CD4-positive, alpha-beta T cell treated with Interleukin-17A for 1 hour (primary cell): ENCODE results near the gene FOXP1.

Experiments used
- DNase-seq: peaks from one replicate; pipeline ENCODE4 v3.0.0-alpha.2; 2020

Gene FOXP1

DNA sequence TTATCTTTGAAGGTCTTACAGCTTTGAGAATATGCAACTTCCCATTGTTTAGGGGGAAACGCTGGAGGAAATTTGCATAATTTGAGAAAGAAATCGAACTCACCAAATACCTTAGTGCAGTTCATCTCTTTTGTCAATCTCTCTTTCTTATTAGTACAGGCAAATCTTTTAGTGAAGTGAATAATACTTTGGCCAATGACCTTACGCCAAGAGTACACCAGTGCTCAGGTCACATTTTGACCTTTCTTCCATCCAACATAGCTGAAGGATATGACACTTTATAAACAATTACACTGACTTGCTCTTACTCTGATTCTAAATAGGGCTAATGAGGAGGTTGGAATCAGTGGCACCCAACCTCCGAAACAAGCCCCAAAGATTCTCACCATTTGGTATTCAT, 494.8 kb downstream of the FOXP1 start:
- DNase-seq: no peak

DNA sequence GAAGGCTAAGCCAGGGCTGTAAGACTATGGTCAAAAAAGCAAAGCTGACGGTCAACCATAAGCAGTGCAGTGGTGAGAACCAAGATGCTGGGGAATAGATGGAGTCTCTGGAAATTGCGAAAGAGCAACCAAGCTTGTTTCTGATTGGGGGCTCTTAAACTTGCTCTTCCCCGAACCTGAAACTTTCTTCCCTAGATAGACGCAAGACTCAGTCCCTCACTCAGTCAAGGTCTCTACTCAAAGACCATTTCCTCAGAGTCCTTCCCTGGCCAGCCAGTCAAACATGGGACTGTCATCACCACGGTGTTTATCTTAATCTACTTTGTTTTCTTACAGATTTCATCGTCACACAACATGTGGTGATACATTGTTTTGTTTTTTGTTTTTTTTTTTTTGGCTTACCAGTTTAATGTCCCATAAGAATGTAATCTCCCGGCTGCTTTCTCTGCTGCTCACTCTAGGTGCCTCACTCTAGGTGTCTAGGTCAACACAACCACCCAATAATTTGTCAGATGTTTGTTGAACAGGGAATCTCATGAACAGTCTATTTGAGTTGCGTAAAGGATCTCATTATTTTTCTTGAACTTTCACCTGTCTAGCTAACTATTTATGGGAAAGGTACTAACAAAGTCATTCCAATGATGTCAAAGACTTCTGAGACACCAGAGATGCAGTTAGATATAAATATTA, 495.4 kb downstream of the FOXP1 start:
- DNase-seq: no peak

GRCh38 chr3:71087143-71088018, 496.1 kb downstream of the FOXP1 start:
- DNase-seq: peak; percentile 80

GRCh38 chr3:71086777-71087142, 496.8 kb downstream of the FOXP1 start:
- DNase-seq: no peak

DNA sequence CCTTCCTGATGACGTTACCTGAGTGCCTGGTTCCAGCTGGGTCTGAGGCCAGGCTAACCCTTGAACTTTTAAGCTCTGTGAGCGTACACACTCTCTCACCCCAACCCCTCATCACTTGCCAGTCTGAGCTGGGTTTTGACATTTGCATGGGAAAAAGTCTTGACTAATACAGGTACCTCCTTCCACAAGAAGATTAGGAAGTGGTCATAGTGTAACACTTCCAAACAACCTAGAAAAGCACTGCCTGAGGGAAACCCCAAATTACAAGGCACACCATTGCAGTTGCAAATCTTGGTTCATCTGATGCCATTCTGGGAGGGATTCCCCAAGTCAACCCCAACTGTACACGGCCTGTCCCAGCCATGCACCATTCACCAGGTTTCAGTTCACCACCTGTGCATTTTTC, 499.8 kb downstream of the FOXP1 start:
- DNase-seq: peak; percentile 39

GRCh38 chr3:71082833-71083232, 500.7 kb downstream of the FOXP1 start:
- no peak for DNase-seq

GRCh38 chr3:71080517-71081083, 502.9 kb downstream of the FOXP1 start:
- no peak for DNase-seq

- DNase-seq: no peak
Observed at GRCh38 chr3:71078723-71079525, 504.6 kb downstream of the FOXP1 start.

- DNase-seq: no peak
Observed at GRCh38 chr3:71078199-71078598, 505.3 kb downstream of the FOXP1 start.

GRCh38 chr3:71077070-71077469, 506.5 kb downstream of the FOXP1 start:
- DNase-seq: no peak

GRCh38 chr3:71076361-71077002, 507.0 kb downstream of the FOXP1 start:
- no peak for DNase-seq

- DNase-seq: no peak
Observed at GRCh38 chr3:71075494-71075893, 508.0 kb downstream of the FOXP1 start.

DNA sequence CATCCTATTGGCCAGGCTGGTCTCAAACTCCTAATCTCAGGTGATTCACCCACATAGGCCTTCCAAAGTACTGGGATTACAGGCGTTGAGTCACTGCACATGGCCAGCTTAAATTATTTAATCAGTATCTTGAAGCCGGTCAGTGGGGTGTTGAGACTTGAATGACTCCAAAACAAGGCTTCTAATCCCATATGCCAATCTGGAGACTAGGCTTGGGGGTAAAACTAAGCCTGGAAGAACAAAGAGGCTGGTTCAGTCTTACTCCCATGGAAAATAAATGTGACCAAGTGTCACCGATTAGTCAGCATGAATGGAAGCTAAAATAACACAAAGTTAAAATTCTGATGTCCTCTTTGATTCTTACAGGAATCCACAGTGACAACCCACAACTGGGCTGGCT, 509.1 kb downstream of the FOXP1 start:
- DNase-seq: no peak

GRCh38 chr3:71072986-71073385, 510.5 kb downstream of the FOXP1 start:
- no peak for DNase-seq

DNA sequence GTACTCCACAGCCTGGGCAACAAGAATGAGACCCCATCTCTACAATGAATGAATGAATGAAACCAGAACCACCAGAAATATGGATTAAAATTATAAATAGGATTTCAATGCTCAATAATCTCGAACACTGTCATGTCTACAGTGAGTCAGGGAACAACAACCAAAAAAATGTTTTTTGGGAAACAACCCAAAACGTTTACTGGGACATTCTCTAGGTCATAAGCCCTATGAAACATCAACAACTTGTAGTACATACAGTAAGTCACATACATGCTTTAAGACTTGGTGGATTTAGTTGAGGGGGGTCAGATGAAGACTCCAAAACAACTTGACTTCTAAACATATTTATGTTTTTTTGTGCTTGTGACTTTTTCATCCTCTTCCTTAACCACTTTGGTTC, 511.2 kb downstream of the FOXP1 start:
- no peak for DNase-seq

DNA sequence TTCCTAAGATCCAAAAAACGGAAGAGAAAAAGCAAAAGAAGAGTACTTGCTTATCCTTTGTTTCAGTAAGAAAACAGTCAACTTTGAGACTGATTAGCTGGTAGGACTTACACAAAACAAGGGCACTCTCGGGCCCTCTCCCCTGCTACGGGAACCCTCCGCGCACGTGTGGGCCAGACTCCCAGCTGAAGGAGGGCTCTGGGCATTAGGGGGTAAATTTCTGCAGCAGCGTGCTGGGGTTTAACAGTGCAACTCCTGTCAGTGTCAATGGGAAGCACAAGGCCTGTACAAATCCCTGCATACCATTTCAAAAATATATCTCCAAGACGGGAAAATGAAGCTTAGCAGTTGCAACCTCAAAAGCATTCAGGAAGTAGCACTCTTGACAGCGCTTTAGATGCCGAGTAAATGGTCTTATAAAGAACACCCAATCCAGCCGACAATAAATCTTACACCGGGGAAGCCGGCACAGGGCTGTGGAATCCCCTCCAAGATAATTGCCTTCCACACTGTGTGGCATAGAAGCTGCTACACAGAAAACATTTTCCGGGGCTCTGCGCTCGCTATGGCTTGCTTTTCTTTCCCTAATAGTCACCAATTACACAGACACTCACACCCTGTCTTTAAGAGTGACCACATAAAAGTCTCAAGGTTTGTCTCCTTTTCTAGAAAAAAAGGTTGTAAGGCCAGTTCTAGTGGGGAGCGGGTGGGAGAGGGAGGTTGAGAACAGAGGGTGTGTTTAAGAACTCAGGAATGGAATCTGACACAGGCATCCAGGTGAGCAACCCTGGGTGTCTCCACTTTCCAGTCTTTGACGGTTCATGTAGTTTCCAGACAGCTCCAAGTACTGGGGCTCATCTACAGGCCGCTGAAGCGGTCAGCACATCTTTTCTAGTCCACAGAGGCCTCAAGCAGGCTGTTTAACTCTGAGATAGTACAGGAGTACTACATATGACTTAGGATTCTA, 512.7 kb downstream of the FOXP1 start:
- no peak for DNase-seq

DNA sequence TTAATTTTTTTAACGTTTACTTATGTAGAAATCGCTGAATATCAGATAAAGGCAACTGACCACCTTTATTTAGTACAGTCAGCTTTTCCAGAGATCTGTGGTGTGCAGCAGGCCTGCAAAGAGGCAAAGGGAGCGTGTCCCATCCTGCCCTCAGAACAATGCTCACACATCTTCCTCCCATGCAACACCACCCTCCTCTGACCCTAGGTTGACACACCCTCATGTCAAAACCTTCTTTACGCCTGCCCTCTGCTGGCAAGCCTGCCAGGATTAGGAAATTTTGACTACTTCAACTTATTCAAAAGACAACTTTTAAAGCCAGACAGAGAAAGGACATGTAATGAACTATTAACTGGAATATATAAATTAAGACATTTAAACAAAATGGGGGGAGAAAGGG, 513.7 kb downstream of the FOXP1 start:
- peak; percentile 81 for DNase-seq

DNA sequence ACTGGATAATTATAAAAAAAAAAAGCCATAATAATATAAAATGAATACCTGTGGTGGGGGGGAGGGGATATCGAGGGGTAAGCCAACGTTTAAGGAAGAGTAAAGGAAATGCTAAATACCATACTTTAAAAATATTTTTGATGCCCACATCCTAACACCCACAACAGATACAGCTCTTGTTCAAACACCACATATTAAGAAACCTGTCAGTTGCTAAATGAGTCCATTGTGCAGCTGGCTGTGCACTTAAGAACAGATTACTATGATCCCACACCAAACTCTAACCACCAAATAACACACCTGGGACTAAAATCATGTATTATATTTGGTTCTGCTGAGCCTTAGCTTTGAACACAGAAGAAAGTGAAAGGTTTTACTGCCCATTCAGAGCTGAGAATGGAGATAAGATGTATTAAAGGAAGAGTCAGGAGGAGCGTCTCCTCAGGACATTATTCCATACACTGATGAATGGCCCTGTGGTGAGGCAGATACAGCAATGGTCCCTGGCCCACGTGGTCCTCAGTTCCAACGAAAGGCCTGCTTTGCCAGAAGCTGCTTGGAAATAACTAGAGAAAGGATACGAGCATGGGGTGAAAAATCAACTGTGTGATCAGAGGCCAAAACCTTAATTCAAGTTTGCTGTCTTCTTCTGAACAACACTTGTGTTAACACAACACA, 515.4 kb downstream of the FOXP1 start:
- DNase-seq: peak; percentile 42

GRCh38 chr3:71066849-71067261, 516.7 kb downstream of the FOXP1 start:
- DNase-seq: peak; percentile 52

- peak; percentile 73 for DNase-seq
Observed at GRCh38 chr3:71066356-71066755, 517.2 kb downstream of the FOXP1 start.

- no peak for DNase-seq
Observed at GRCh38 chr3:71065764-71066013, 517.8 kb downstream of the FOXP1 start.
